Measurements from ENCODE around the gene PACS1.

PACS1 gene

GRCh38 chr11:66146074-66146473 is 76.0 kb downstream of the PACS1 start:
- DNase-seq: no peak

DNA sequence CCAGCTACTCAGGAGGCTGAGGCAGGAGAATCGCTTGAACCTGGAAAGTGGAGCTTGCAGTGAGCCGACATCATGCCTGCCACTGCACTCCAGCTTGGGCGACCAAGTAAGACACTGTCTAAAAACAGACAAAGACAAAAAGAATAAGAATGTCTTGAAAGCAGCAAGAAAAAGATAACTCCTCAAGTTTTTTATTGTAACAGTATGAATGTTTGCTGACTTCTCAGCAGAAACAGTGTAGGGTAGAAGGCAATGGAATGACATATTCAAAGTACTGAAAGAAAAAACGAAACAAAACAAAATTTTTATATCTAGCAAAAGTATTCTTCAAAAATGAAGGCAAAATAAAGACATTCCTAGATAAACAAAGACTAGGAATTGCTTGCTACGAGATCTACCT is 76.9 kb downstream of the PACS1 start:
- no peak for DNase-seq

- no peak for DNase-seq
Measured at GRCh38 chr11:66150140-66150539, 80.1 kb downstream of the PACS1 start.

- DNase-seq: no peak
Measured at GRCh38 chr11:66150725-66151124, 80.7 kb downstream of the PACS1 start.

- no peak for DNase-seq
Measured at GRCh38 chr11:66151273-66151672, 81.2 kb downstream of the PACS1 start.

GRCh38 chr11:66154109-66154508 is 84.0 kb downstream of the PACS1 start:
- DNase-seq: no peak

GRCh38 chr11:66155387-66156073 is 85.5 kb downstream of the PACS1 start:
- DNase-seq: no peak

- DNase-seq: no peak
Measured at GRCh38 chr11:66157182-66157864, 87.3 kb downstream of the PACS1 start.

GRCh38 chr11:66158156-66158555 is 88.1 kb downstream of the PACS1 start:
- no peak for DNase-seq

DNA sequence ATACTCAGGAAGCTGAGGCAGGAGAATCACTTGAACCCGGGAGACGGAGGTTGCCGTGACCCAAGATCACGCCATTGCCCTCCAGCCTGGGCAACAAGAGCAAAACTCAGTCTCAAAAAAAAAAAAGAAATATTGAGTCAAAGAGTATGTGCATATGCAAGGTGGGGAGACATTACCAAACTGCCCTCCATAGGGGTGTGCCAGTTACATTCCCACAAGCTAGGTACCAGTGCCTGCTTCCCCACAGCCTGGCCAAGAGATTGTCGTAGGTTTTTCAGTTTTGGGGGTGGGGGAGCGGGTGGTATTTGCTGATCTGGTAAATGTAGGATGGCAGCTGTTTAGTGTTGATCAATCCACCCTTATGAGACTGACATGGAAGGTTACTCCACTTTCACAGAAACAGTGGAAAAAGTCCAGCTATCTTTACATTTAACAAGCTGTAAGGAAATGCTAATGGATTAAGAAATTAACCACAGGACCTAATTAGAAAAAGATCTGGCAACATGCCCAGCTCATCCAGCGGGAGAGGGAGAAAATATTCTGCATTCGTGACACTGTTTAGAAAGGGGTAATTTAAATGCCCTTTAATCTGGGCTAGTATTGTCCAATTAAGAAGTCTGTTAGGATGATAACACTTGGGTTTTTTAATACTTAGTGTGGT is 89.4 kb downstream of the PACS1 start:
- no peak for DNase-seq

DNA sequence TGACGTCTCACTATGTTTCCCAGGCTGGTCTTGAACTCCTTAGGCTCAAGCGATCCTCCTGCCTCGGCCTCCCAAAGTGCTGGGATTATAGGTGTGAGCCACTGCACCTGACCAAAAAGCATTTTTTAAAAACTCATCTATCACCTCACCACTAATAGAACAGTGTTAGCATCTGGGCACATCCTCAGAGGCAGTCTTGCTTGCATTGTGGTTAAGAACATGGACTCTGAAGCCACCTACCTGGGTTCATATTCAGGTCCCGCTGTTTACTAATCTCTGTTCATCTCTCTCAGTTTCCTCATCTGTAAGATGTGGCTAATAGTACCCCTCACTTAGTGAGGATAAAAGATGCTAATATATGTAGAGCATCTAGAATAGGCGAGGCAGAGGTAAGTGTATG is 90.6 kb downstream of the PACS1 start:
- no peak for DNase-seq

DNA sequence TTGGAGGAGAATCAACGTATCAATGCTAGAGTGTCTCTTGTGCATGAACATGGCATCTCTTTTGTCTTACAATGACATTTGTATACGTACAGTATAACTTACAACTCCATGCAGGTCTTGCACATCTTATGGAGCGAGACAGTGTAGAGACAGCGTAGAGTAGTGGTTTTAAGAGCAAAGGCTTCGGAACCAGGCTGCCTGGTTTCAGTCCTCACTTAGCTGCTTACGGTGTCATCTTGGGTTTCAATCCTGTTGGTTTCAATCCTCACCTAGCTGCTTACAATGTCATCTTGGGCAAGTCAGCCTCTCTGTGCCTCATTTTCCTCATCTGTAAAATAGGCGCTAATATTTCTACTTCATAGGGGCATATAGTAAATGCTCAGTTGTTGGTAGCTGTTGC is 98.2 kb downstream of the PACS1 start:
- no peak for DNase-seq

DNA sequence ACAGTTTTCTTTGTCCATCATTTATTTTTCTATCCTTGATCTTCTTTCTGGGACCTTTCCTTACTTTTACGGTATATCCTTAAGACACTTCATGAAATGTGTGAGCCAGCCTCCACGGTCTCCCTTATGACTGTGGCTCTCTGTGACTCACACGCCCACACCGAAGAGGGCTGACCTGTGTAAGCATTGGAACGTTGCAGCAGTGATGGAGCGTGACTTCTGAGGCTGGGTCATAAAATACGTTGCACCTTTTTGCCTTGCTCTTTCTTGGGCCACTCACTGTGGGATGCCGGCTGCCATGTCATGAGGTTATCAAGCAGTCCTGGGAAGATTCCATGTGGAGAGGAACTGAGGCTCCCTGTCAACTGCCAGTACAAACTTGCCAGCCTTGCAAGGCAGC is 102.1 kb downstream of the PACS1 start:
- DNase-seq: no peak

- no peak for DNase-seq
Measured at GRCh38 chr11:66176650-66177049, 106.6 kb downstream of the PACS1 start.

DNA sequence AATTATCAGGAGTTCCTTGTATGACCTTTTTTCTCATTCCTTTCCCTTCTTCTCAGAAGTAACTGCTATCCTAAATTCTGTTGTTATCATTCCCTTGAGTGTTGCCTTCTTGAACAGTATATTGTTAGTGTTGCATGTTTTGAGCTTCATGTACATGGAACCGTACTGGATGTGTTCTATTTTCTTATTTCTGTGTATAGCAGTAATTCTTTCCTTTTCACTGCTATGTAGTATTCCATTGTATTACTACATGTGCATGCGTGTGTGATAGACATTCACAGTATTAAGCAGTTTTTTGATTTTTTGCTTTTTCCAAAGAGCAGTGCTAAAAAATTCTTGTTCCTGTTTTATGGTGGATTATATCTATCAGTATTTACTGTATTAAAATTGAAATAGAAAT is 108.1 kb downstream of the PACS1 start:
- no peak for DNase-seq

DNA sequence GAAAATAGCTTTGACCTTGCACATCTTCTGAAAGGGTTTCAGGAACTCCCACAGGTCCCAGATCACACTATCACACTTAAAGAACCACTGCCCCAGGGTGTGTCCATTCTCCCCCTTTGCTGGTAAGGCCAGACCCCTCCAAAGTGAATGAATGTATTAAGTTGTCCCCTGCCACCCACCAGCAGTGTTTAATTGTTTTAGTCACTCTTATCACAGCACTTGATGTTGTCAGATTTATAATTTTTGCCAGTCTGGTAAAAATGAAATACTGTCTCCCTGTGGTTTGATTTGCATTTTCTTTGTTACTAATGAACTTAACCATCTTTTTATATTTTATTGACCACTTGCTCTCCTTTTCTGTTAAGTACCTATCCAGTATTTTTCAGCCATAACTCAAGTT is 108.8 kb downstream of the PACS1 start:
- no peak for DNase-seq

DNA sequence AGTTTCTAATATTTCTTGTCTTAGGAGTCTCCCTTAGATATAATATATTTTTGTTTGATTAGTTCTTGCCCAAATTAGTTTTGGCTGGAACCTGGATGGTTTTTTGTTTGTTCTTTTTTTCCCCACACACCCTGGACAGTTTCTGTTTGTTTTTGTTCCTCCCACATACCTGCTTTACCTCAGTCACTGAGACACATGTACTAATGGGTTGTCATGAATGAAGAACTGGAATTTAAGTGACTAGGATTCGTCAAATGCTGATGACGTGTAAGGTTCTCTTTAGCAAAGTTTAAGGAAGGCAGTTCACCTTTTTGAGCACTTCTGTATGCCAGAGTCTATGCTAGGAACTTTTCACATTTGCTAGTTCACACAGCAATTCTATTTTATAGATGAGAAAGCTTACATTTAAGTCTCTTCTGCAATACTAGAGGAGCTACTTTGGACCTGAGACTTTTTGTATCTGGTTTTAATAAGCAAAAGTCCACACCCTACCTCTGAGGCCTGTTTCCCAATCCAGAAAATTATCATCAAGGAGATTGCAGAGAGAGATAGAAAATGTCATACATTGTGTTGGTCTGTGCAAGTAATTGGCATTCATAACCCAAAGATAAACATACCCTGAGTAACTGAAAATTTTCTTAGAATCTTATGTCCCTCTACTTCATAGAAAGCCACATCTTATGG is 111.7 kb downstream of the PACS1 start:
- no peak for DNase-seq

- DNase-seq: no peak
Measured at GRCh38 chr11:66183494-66184048, 113.5 kb downstream of the PACS1 start.

GRCh38 chr11:66184728-66185127 is 114.7 kb downstream of the PACS1 start:
- DNase-seq: no peak

- no peak for DNase-seq
Measured at GRCh38 chr11:66186470-66186869, 116.4 kb downstream of the PACS1 start.

- DNase-seq: no peak
Measured at GRCh38 chr11:66187453-66187852, 117.4 kb downstream of the PACS1 start.

GRCh38 chr11:66188580-66188979 is 118.5 kb downstream of the PACS1 start:
- DNase-seq: no peak

- no peak for DNase-seq
Measured at GRCh38 chr11:66189031-66189745, 119.1 kb downstream of the PACS1 start.

Data from NCI-H510A (cell line).